NCI-H1694 (cell line): ENCODE measurements around the gene KCND2.
"Not testable (repeated sequence)": the region's sequence is repeated elsewhere in the genome, so short reads cannot be mapped to it uniquely, and the experiment has no call there.

ENCODE experiments used
- DNase-seq: peaks from one replicate; lab custom pipeline; 2025; lab: John Stamatoyannopoulos, UW

KCND2 gene

DNA sequence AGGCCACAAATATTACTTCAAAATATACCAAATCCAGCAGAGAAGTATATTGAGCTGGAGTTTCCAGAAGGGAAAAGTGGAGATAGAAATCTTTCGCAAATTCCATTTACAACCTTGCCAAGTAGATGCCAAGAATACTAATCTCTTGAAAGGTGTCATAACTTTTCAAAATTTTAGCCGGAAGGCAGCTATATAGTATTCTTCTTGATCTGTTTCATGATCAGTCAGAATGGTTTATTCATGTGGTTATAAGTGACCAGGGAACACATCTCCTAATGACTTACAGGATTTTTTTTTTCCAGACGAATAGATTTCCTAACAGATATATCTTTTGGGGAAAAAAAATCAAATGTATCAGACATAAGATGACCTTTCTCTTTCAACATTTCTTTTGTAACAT lies 314.3 kb downstream of the KCND2 start:
- DNase-seq, result no peak

DNA sequence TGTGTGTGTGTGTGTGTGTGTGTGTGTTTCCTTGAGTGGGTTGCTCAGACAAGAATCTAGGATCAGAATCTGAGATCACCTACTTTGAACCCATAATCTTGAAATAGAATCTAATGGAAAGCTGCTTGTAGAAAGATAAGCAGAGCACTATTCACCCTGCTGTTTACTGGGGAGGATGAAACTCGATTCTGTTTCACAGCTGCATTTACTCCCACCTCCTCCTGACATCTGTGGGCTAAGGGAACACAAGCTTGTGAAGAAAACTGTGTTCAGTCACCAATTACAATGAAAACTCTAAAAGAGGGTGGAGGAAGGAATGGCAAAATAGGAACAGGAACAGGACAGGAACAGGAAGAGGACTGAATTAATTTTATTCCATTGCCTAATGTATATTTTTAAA lies 315.4 kb downstream of the KCND2 start:
- DNase-seq, result no peak

DNA sequence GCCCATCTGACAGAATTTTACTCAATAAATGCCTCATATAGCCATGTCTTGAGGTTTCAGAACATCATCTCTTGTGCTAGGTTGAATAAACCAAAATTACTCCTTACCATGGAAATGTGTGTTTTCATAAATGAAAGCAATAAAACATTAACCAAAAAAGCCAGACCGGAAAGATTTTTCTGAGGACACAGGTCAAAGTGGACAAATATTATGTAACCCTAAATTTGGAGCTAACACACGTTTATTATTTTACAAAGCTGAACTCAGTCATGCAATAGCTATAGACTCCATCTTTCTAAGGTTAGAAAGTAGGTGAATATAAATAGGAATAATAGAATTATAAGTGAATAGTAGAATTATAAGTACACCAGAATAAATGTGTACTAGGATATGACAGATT lies 315.9 kb downstream of the KCND2 start:
- DNase-seq, result no peak

DNA sequence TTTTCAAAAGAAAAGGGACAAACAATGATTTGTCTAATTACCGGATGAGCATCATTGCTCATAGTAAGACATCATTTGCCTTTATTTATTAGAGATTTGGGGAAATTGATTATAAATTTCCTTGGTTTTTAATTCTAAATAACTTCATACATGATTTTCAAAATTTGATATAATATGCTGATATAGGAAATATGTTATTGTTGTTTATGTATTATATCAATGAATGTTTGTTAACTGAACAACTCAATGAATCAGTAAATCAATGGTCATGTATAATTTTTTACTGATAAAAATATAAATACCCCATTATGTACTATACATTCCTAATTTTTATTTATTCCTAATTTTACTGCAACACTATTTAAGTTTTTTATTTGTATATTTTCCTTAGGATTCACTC lies 327.6 kb downstream of the KCND2 start:
- no peak for DNase-seq

DNA sequence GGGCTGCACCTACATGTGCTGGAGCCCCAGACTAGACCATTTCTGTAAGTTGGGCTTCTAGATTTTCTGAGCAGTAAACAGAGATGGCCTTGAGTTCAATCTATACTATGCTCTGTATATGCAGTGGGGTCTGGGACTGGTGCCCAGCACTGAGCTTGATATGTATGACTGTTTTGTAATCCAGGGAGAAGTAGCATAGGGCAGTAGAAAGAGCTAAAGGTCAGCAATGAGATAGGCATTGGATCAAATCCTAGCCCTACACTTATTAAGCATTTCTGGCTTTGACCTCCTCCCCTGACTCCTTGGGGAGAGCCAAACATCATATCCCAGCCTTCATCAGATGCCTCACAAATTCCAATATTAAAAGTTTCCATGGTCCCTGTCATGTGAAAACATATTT lies 330.4 kb downstream of the KCND2 start:
- DNase-seq, result no peak

DNA sequence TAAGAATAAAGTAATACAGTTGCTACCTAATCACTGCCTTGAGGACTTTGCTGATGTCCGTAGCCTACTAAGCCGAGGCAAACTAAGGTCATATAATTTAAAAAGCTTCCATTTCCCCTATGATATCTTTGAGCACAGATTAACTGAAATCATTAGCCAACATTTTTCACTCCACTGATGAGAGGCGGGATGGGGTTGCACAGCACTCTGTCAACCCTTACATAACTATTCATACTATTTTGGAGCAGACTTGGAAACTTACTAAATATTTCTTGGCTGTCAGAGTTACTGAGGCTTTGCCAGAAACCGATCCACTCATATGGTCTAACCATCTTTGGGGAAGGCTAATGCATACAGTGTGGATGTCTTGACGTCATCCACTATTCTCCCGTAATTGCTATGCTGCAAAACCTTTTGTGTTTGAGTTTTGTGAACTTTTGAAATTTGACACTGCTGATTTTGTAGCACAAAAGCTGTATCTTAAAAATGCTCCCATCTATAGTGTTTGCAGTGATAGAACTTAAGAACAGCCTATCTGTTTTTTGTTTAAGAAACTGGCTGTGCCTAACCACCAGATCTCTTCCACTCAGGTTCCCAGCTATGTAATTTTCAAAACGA lies 336.3 kb downstream of the KCND2 start:
- DNase-seq, result no peak

DNA sequence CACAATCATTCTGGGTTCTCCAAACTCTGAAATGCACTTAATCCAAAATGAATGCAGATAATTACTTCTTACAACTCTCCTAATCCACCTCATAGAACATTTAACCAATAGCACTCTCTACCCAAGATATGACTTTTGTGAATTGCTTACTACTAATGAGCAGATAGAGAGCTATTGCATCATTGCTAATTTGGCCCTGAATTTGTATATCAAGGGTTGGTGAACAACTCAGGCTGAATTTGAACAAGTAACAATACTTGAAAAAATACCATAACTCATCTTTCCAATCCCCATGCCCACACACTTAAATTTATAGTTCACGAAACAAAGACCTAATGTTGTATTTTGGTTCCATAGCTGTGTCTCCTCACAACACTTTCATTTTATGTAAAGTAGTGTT lies 339.0 kb downstream of the KCND2 start:
- DNase-seq, result no peak

DNA sequence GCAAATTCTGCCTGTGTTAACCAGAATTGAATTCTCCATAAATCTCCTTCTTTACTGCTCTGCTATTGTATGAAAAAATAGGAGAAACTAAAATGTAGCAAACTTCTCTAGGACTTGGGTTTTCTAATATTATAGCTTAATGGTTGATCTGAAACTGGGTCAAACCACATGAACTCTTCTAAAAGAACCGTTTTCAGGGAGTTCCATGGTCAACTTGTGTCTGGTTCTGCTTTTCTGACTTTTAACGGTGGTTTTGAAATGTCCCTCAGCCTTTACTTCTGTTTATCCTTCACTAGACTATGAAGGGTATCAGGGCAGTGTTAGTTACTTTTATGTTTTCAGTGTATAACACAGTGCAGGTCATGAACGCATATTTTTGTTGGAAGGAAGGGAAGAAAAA lies 342.7 kb downstream of the KCND2 start:
- no peak for DNase-seq

DNA sequence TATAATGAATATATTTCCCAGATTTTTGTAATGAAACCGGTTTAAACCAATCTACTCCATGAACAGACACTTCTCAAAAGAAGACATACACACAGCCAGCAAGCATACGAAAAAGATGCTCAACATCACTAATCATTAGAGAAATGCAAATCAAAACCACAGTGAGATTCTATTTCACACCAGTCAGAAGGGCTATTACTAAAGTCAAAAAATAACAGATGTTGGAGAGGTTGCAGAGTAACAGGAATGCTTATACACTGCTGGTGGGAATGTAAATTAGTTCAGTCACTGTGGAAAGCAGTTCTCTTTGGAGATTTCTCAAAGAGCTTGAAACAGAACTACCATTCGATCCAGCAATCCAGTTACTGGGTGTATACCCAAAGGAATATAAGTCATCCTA lies 344.3 kb downstream of the KCND2 start:
- DNase-seq, result no peak

DNA sequence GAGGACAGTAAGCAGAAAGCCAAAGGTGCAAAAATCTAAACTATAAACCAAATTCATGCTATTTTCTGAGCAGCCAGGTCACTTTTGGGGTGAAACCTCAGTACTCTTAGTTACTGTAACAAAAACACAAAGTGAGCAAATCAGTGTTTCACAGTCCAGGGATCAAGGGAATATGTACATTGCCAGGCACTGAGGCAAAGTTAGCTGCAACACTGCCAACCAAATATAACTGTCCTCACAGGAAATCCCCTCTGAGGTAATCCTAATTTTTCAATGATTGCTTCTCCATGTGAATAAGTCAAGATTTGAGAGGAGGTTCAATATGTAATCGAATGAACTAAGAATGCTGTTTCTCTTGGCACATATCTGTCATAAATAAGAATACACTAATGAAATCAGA lies 355.3 kb downstream of the KCND2 start:
- DNase-seq, result no peak

DNA sequence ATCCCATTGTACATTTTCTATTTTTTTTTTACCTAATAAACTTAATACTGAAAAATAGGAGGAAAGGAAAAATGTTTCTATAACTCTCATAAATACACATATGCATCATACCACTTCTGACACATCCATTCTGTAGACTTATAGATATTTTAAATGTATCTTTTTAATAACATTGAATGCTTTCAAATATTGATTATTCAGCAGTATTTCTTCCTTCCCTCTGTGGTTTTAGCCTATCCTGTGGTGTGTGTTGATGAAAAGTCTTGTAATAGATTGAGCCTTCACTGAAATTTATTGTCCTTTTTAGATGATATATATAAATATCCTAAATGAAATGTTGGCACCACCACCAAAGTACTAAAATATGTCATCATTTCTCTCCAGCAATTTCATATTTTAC lies 366.9 kb downstream of the KCND2 start:
- DNase-seq, result no peak

DNA sequence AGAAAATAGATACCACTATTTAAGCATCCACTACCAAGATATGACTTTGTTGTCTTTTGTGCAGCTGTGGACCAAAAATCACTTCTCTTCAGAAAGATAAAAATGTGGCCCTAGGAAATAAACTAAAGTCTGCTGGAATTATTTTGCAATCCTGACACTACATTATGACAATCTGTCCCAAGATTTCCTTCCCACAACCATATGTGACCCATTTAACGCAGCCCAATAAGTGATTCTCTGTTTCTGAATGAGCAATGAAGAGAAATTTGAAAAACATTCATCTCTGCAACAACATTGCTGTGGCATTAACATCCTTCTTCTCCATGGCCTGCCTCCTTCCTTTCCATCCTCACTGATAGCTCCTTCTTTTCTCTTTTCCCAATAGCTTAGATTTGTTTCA lies 373.0 kb downstream of the KCND2 start:
- no peak for DNase-seq

DNA sequence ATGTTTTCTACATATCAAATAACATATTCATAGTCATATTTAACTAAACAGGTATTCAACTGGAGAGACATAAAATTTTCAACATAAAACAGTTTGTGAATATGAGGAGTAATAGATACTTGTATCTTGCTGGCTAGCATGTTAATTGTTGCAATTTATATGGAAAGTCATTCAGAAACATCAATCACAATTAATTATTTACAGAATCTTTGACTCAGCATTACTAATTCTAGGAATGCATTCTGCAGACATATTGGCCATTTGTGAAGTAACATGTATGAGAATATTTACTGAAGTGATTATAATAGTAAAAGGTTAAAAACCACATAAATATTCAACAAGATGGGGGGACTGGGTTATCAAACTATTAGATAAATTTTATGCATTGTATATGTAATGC lies 381.3 kb downstream of the KCND2 start:
- no peak for DNase-seq

DNA sequence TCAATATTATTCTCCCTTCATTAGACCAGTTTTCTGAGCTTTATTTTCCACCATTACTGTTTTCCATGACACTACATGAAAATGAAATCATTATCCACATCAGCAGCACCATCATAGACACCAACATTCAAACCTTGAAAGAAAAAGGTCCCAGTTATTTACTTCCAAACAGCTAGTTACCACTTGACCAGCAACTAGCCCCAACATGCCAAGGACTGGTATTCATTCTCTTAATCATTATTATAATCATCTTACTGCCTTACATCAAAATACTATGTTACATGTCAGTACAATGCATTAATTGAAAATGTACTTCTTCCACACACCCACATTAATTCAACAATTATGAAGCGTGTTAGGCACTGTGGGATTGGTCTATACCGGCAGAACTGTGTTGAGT lies 385.5 kb downstream of the KCND2 start:
- DNase-seq, result no peak

DNA sequence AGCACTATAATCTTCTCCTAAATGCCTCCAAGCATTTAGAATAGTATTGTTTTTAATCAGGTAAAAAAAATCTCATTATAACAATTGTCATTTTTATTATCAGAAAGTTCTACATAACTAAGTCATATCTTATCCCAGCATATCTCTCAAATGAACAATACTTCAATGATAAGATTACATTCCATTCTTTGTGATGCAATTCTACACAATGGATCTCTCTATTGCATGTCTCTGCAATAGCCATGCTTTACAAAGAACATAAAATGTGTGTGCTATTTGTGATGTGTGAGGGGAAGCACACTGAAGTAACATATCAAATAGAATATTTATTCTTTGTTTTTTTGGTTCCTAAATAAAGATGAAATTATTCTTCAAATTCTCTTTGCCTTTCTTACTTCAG lies 389.3 kb downstream of the KCND2 start:
- no peak for DNase-seq

DNA sequence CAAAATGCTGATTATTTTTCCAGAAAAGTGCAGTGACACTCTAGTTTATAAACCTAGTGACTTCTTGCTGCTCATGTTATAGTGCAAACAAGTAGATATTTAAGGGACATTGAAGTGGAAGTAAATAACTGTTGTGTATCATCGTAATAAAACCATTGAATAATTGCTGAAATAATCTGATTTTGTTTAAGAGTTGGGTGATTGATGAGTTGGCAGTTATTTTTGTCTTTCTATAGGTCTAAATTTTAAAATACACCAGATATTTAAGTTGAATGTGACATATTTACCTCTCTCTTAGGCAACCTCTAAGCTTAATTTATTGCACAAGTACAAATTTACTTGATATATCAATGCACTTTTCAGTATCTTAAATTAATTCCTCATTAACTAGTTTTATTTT lies 392.1 kb downstream of the KCND2 start:
- no peak for DNase-seq

DNA sequence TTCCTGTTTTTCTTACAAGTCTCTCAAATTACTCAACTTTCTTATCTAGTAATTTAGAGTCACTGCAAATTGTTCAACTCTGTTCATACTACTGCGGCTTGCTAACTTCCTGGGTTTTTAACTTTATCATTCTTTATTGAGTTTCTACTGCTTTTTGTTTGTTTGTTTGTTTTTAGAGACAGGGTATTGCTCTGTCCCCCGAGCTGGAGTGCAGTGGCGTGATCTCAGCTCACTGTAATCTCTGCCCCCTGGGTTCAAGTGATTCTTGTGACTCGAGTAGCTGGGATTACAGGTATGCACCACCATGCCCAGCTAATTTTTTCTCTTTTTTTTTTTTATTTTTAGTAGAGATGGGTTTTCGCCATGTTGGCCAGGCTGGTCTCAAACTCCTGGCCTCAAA lies 402.1 kb downstream of the KCND2 start:
- DNase-seq, result no peak

DNA sequence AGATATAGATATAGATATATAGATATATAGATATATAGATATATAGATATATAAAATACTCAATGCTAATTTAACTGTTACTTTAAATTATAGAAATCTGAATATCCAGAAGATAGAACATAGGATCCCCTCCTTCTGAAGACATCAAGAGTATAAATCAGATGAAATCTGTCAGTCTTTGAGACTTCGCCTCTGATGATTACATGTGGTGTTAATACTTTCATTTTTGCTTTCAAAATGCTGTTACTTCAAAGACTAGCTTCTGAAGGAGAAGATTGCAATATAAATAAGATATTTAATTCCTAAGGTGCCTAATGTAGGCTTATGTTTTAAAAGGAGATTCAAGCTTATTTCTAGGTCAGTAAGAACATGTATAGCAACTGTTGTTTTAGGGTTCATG lies 404.6 kb downstream of the KCND2 start:
- DNase-seq, result no peak

DNA sequence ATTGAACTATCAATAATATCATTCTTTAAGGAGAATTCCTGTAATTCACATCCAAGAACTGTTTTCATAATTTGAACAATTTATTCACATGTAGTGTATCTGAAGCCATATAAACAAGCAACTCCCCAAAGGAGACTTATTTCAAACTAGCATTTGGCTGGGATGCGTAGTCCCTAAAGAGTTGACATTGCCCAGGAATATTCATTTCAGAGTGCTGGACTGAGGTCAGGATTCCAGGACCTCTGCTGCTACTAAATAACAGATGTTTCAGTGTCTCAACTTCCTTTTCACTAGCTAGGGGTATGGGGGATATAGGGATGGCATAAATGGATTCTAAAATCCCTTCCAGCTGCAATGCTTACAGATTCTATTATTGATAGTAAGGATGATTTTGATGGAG lies 408.0 kb downstream of the KCND2 start:
- no peak for DNase-seq

DNA sequence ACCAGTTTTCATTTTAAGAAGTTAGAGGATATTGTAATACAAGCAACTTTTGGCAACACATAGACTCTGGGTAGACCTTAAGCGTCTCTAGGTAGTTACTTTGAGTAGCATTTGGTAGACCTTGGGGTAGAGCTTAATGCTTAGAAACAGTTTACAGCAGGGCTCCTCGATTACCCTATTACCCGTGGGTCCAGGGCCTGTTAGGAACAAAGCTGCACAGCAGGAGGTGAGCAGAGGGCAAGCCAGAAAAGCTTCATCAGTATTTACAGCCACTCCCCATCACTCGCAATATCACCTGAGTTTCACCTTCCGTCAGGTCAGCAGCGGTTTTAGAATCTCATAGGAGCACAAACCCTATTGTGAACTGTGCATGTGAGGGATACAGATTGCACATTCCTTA lies 411.5 kb downstream of the KCND2 start:
- DNase-seq, result no peak

DNA sequence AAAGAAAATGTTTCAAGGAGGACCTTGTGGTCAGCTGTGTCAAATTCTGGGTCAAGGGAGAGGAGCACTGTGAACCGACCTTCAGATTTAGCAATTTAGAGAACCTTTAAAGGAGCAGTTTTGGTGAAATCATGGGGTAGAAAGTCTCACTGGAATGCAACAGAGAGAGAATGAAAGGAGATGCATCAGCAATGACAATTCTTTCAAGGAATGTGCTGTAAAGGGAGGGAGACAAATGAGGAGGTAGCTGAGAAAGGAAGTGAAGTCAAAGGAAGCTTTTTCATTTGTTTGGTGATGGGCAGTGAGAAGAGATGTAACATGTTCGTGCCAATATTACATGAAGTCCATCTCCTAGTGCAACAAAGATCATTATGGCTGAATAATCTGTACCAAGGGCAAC lies 418.9 kb downstream of the KCND2 start:
- no peak for DNase-seq

DNA sequence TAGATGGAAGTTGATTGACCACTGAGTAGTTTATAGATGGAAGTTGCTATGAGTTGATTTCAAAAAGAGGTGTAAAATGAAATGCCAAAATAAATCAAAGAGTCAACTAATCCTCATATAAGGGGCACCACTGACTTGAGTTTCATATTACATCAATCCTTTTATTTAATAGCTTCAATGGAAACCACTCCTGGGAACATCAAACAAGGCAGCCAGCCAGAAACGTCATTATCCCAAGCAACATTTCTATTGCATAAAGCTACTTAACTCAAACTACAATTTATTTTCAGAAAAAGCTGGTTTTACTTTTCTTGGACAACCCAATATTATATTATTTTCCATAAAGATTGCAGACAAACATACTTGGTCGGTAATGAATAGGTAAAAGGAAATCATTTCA lies 422.9 kb downstream of the KCND2 start:
- no peak for DNase-seq

DNA sequence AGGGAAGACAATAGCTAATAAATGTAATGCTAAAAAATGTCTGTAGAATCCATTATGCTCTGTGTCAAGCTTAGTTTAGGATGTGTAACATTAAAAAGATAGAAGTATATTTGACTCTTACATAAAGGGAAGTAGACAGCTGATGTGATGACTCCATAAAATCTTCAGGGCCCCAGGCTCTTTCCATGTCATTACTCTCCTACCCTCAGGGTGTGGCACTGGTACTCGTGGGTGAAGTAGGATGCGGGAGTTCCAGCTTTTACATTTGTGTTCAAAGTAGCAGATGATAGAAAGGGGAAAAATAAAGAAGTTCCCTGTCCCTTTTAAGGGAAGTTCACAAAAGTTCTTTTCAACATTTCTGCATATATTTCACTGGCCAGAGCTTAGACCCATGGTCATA lies 427.8 kb downstream of the KCND2 start:
- no peak for DNase-seq

DNA sequence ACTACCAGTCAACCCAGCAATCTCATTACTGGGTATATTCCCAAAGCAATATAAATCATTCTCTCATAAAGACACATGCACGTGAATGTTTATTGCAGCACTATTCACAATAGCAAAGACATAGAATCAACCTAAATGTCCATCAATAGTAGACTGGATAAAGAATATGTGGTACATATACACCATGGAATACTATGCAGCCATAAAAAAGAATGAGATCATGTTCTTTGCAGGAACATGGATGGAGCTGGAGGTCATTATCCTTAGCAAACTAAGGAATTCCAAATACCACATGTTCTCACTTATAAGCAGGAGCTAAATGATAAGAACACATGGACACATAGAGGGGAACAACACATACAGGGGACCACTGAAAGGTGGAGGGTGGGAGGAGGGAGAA lies 429.4 kb downstream of the KCND2 start:
- DNase-seq, result not testable (repeated sequence)
